ENCODE data around the gene ADGRL4.

Gene ADGRL4

GRCh38 chr1:79042539-79042938 is 36.0 kb upstream of the ADGRL4 start:
- ChIA-PET CTCF (no interaction called here), POLR2A (no interaction called here)
- TF ChIP-seq GLIS2 (tag by site-specific recombination; IDR thresholded peaks at IDR 0.05) (no peak), ZSCAN4 (tag by site-specific recombination; IDR thresholded peaks at IDR 0.05) (no peak), ZNF645 (tag by site-specific recombination; IDR thresholded peaks at IDR 0.05) (no peak), ZNF266 (tag by site-specific recombination; IDR thresholded peaks at IDR 0.05; ENCODE audit: low read depth) (no peak), RBAK (tag by site-specific recombination; IDR thresholded peaks at IDR 0.05) (no peak), SP3 (tag by site-specific recombination; IDR thresholded peaks at IDR 0.05) (no peak), ZFP41 (tag by site-specific recombination; IDR thresholded peaks at IDR 0.05; ENCODE audit: borderline replicate concordance) (no peak), PBX3 (CRISPR knock-in tag; IDR thresholded peaks at IDR 0.05) (no peak), ZNF792 (tag by site-specific recombination; IDR thresholded peaks at IDR 0.05) (no peak), ELK4 (IDR thresholded peaks at IDR 0.05; ENCODE audit: borderline replicate concordance, low read depth, low read length) (no peak), SP7 (tag by site-specific recombination; IDR thresholded peaks at IDR 0.05) (no peak), ZNF544 (tag by site-specific recombination; IDR thresholded peaks at IDR 0.05) (no peak), ZBTB7A (tag by site-specific recombination; IDR thresholded peaks at IDR 0.05; ENCODE audit: low read depth) (no peak), SCRT1 (tag by site-specific recombination; IDR thresholded peaks at IDR 0.05; ENCODE audit: borderline replicate concordance) (no peak), KLF8 (tag by site-specific recombination; IDR thresholded peaks at IDR 0.05) (no peak), ZNF48 (tag by site-specific recombination; IDR thresholded peaks at IDR 0.05) (no peak), ZNF624 (tag by site-specific recombination; IDR thresholded peaks at IDR 0.05) (no peak)
- H3K27ac ChIP-seq (ENCODE audit: extremely low read depth, low read depth, low read length): no peak overlapping the region
- no peak overlapping the region for H3K4me3 ChIP-seq (ENCODE audit: low read depth, low read length)
- no peaks in the 10 kb centered on the region for H3K36me3 ChIP-seq (ENCODE audit: control insufficient read depth in 2 of 2, insufficient read depth in 1 of 2, low read length in 2 of 2)
- no peaks in the 10 kb centered on the region for H3K4me1 ChIP-seq (ENCODE audit: control insufficient read depth, insufficient read depth, low read length)
- no peaks in the 10 kb centered on the region for H3K9me3 ChIP-seq (ENCODE audit: control insufficient read depth, insufficient read depth, low read depth, low read length)

GRCh38 chr1:79042117-79042516 is 35.6 kb upstream of the ADGRL4 start:
- ChIA-PET POLR2A (no interaction called here), CTCF (no interaction called here)
- no peaks in the 10 kb centered on the region for H3K9me3 ChIP-seq (ENCODE audit: control insufficient read depth, insufficient read depth, low read depth, low read length)
- no peaks in the 10 kb centered on the region for H3K36me3 ChIP-seq (ENCODE audit: control insufficient read depth in 2 of 2, insufficient read depth in 1 of 2, low read length in 2 of 2)
- TF ChIP-seq ZNF768 (tag by site-specific recombination; IDR thresholded peaks at IDR 0.05) (no peak), ZNF114 (tag by site-specific recombination; IDR thresholded peaks at IDR 0.05) (no peak), ZNF558 (tag by site-specific recombination; IDR thresholded peaks at IDR 0.05) (no peak)
- H3K27ac ChIP-seq (ENCODE audit: extremely low read depth, low read depth, low read length): no peak overlapping the region
- no peaks in the 10 kb centered on the region for H3K4me1 ChIP-seq (ENCODE audit: control insufficient read depth, insufficient read depth, low read length)
- H3K4me3 ChIP-seq (ENCODE audit: low read depth, low read length): no peak overlapping the region

GRCh38 chr1:79041666-79042065 is 35.1 kb upstream of the ADGRL4 start:
- ChIA-PET POLR2A (no interaction called here), CTCF (no interaction called here)
- TF ChIP-seq SETDB1 (IDR thresholded peaks at IDR 0.05; ENCODE audit: insufficient read length, low read length): no peak
- no peak for TF ChIP-seq ZSCAN5A (tag by site-specific recombination; IDR thresholded peaks at IDR 0.05)
- no peak for TF ChIP-seq ZNF596 (tag by site-specific recombination; IDR thresholded peaks at IDR 0.05)
- Histone ChIP-seq H3K4me1 (ENCODE audit: control insufficient read depth, insufficient read depth, low read length) (no peaks in the 10 kb centered on the region), H3K4me3 (ENCODE audit: low read depth, low read length) (no peak overlapping the region), H3K36me3 (ENCODE audit: control insufficient read depth in 2 of 2, insufficient read depth in 1 of 2, low read length in 2 of 2) (no peaks in the 10 kb centered on the region), H3K27ac (ENCODE audit: extremely low read depth, low read depth, low read length) (no peak overlapping the region), H3K9me3 (ENCODE audit: control insufficient read depth, insufficient read depth, low read depth, low read length) (no peaks in the 10 kb centered on the region)
